Measurements from ENCODE around the gene COPS9.

COPS9 gene

GRCh38 chr2:240179941-240180666 lies 44.0 kb upstream of the COPS9 start:
- CTCF ChIA-PET, result no interaction called here
- Histone ChIP-seq H3K4me3 (ENCODE audit: control insufficient read depth in 1 of 7, extremely low read depth in 1 of 7, insufficient read depth in 4 of 7, low read depth in 2 of 7, low read length in 6 of 7) (no peak overlapping the region), H3K9me3 (ENCODE audit: control extremely low read depth in 1 of 5, control insufficient read depth in 4 of 5, insufficient read depth in 2 of 5, low read depth in 1 of 5, low read length in 4 of 5) (no peaks in the 10 kb centered on the region), H3K27ac (ENCODE audit: insufficient read depth in 1 of 2, low read depth in 1 of 2, low read length in 2 of 2, poor library complexity in 1 of 2, severe bottlenecking in 2 of 2) (no peak overlapping the region), H3K36me3 (ENCODE audit: control insufficient read depth in 4 of 4, insufficient read depth in 4 of 4, low read length in 3 of 4) (no peaks in the 10 kb centered on the region), H3K27me3 (replicated peaks in 2 of 5; ENCODE audit: control insufficient read depth in 4 of 5, insufficient read depth in 5 of 5, low read length in 4 of 5) (peaks cover 2 to 31% (median 4%) of the 10 kb centered on the region in 5 experiments), H3K4me1 (ENCODE audit: control extremely low read depth in 1 of 4, control insufficient read depth in 4 of 4, insufficient read depth in 4 of 4, low read length in 3 of 4) (no peaks in the 10 kb centered on the region)
- WGBS (ENCODE audit: insufficient coverage), result 82% methylated on average over 8 of the region's 8 CpGs
- POLR2A ChIA-PET, result no interaction called here
- no peak for DNase-seq

GRCh38 chr2:240179186-240179815 lies 43.2 kb upstream of the COPS9 start:
- peaks cover 0 to 34% (median 4%) of the 10 kb centered on the region in 5 experiments for H3K27me3 ChIP-seq (replicated peaks in 2 of 5; ENCODE audit: control insufficient read depth in 4 of 5, insufficient read depth in 5 of 5, low read length in 4 of 5)
- no peak for DNase-seq
- H3K36me3 ChIP-seq (ENCODE audit: control insufficient read depth in 4 of 4, insufficient read depth in 4 of 4, low read length in 3 of 4), result no peaks in the 10 kb centered on the region
- H3K27ac ChIP-seq (ENCODE audit: insufficient read depth in 1 of 2, low read depth in 1 of 2, low read length in 2 of 2, poor library complexity in 1 of 2, severe bottlenecking in 2 of 2), result no peak overlapping the region
- no peak overlapping the region for H3K4me3 ChIP-seq (ENCODE audit: control insufficient read depth in 1 of 7, extremely low read depth in 1 of 7, insufficient read depth in 4 of 7, low read depth in 2 of 7, low read length in 6 of 7)
- H3K9me3 ChIP-seq (ENCODE audit: control extremely low read depth in 1 of 5, control insufficient read depth in 4 of 5, insufficient read depth in 2 of 5, low read depth in 1 of 5, low read length in 4 of 5), result no peaks in the 10 kb centered on the region
- POLR2A ChIA-PET, result no interaction called here
- H3K4me1 ChIP-seq (ENCODE audit: control extremely low read depth in 1 of 4, control insufficient read depth in 4 of 4, insufficient read depth in 4 of 4, low read length in 3 of 4), result no peaks in the 10 kb centered on the region
- 94% methylated on average over 11 of the region's 11 CpGs for WGBS (ENCODE audit: insufficient coverage)
- CTCF ChIA-PET, result no interaction called here

GRCh38 chr2:240178564-240178963 lies 42.5 kb upstream of the COPS9 start:
- no peak for DNase-seq
- POLR2A ChIA-PET, result no interaction called here
- Histone ChIP-seq H3K9me3 (ENCODE audit: control extremely low read depth in 1 of 5, control insufficient read depth in 4 of 5, insufficient read depth in 2 of 5, low read depth in 1 of 5, low read length in 4 of 5) (no peaks in the 10 kb centered on the region), H3K27ac (ENCODE audit: insufficient read depth in 1 of 2, low read depth in 1 of 2, low read length in 2 of 2, poor library complexity in 1 of 2, severe bottlenecking in 2 of 2) (no peak overlapping the region), H3K4me1 (ENCODE audit: control extremely low read depth in 1 of 4, control insufficient read depth in 4 of 4, insufficient read depth in 4 of 4, low read length in 3 of 4) (no peaks in the 10 kb centered on the region), H3K27me3 (replicated peaks in 2 of 5; ENCODE audit: control insufficient read depth in 4 of 5, insufficient read depth in 5 of 5, low read length in 4 of 5) (peaks cover 0 to 36% (median 5%) of the 10 kb centered on the region in 5 experiments), H3K4me3 (ENCODE audit: control insufficient read depth in 1 of 7, extremely low read depth in 1 of 7, insufficient read depth in 4 of 7, low read depth in 2 of 7, low read length in 6 of 7) (no peak overlapping the region), H3K36me3 (ENCODE audit: control insufficient read depth in 4 of 4, insufficient read depth in 4 of 4, low read length in 3 of 4) (no peaks in the 10 kb centered on the region)
- 87% methylated on average over 3 of the region's 3 CpGs for WGBS (ENCODE audit: insufficient coverage)
- CTCF ChIA-PET, result no interaction called here

- H3K4me3 ChIP-seq (ENCODE audit: control insufficient read depth in 1 of 7, extremely low read depth in 1 of 7, insufficient read depth in 4 of 7, low read depth in 2 of 7, low read length in 6 of 7), result no peak overlapping the region
- H3K27ac ChIP-seq (ENCODE audit: insufficient read depth in 1 of 2, low read depth in 1 of 2, low read length in 2 of 2, poor library complexity in 1 of 2, severe bottlenecking in 2 of 2), result no peak overlapping the region
- ChIA-PET POLR2A (no interaction called here), CTCF (no interaction called here)
- H3K36me3 ChIP-seq (ENCODE audit: control insufficient read depth in 4 of 4, insufficient read depth in 4 of 4, low read length in 3 of 4), result no peaks in the 10 kb centered on the region
- 91% methylated on average over 7 of the region's 7 CpGs for WGBS (ENCODE audit: insufficient coverage)
- no peaks in the 10 kb centered on the region for H3K4me1 ChIP-seq (ENCODE audit: control extremely low read depth in 1 of 4, control insufficient read depth in 4 of 4, insufficient read depth in 4 of 4, low read length in 3 of 4)
- H3K9me3 ChIP-seq (ENCODE audit: control extremely low read depth in 1 of 5, control insufficient read depth in 4 of 5, insufficient read depth in 2 of 5, low read depth in 1 of 5, low read length in 4 of 5), result no peaks in the 10 kb centered on the region
- H3K27me3 ChIP-seq (replicated peaks in 2 of 5; ENCODE audit: control insufficient read depth in 4 of 5, insufficient read depth in 5 of 5, low read length in 4 of 5), result peaks cover 0 to 19% (median 8%) of the 10 kb centered on the region in 5 experiments
- DNase-seq, result no peak
These were observed 38.4 kb upstream of the COPS9 start for GRCh38 chr2:240174496-240174895.

GRCh38 chr2:240172071-240172895 lies 36.2 kb upstream of the COPS9 start:
- Histone ChIP-seq H3K9me3 (ENCODE audit: control extremely low read depth in 1 of 5, control insufficient read depth in 4 of 5, insufficient read depth in 2 of 5, low read depth in 1 of 5, low read length in 4 of 5) (no peaks in the 10 kb centered on the region), H3K4me1 (ENCODE audit: control extremely low read depth in 1 of 4, control insufficient read depth in 4 of 4, insufficient read depth in 4 of 4, low read length in 3 of 4) (no peaks in the 10 kb centered on the region), H3K4me3 (ENCODE audit: control insufficient read depth in 1 of 7, extremely low read depth in 1 of 7, insufficient read depth in 4 of 7, low read depth in 2 of 7, low read length in 6 of 7) (no peak overlapping the region), H3K27me3 (replicated peaks in 2 of 5; ENCODE audit: control insufficient read depth in 4 of 5, insufficient read depth in 5 of 5, low read length in 4 of 5) (peaks cover 0 to 13% (median 5%) of the 10 kb centered on the region in 5 experiments), H3K27ac (ENCODE audit: insufficient read depth in 1 of 2, low read depth in 1 of 2, low read length in 2 of 2, poor library complexity in 1 of 2, severe bottlenecking in 2 of 2) (no peak overlapping the region), H3K36me3 (ENCODE audit: control insufficient read depth in 4 of 4, insufficient read depth in 4 of 4, low read length in 3 of 4) (no peaks in the 10 kb centered on the region)
- no peak for DNase-seq
- ChIA-PET CTCF (interaction anchor here (0.6 kb wide), 1 partner anchor 242 kb away, joined by 4 read pairs; no protein-coding TSS in a partner anchor), POLR2A (no interaction called here)
- 92% methylated on average over 9 of the region's 13 CpGs for WGBS (ENCODE audit: insufficient coverage)

GRCh38 chr2:240170883-240171282 lies 34.8 kb upstream of the COPS9 start:
- Histone ChIP-seq H3K27me3 (replicated peaks in 2 of 5; ENCODE audit: control insufficient read depth in 4 of 5, insufficient read depth in 5 of 5, low read length in 4 of 5) (peaks cover 0 to 11% (median 5%) of the 10 kb centered on the region in 5 experiments), H3K27ac (ENCODE audit: insufficient read depth in 1 of 2, low read depth in 1 of 2, low read length in 2 of 2, poor library complexity in 1 of 2, severe bottlenecking in 2 of 2) (no peak overlapping the region), H3K4me3 (ENCODE audit: control insufficient read depth in 1 of 7, extremely low read depth in 1 of 7, insufficient read depth in 4 of 7, low read depth in 2 of 7, low read length in 6 of 7) (no peak overlapping the region), H3K36me3 (ENCODE audit: control insufficient read depth in 4 of 4, insufficient read depth in 4 of 4, low read length in 3 of 4) (no peaks in the 10 kb centered on the region), H3K4me1 (ENCODE audit: control extremely low read depth in 1 of 4, control insufficient read depth in 4 of 4, insufficient read depth in 4 of 4, low read length in 3 of 4) (no peaks in the 10 kb centered on the region), H3K9me3 (ENCODE audit: control extremely low read depth in 1 of 5, control insufficient read depth in 4 of 5, insufficient read depth in 2 of 5, low read depth in 1 of 5, low read length in 4 of 5) (peaks cover 0 to 1% (median 0%) of the 10 kb centered on the region in 5 experiments)
- no peak for DNase-seq
- POLR2A ChIA-PET, result no interaction called here
- CTCF ChIA-PET, result no interaction called here
- 88% methylated on average over 1 of the region's 3 CpGs for WGBS (ENCODE audit: insufficient coverage)

GRCh38 chr2:240170354-240170735 lies 34.2 kb upstream of the COPS9 start:
- Histone ChIP-seq H3K27me3 (replicated peaks in 2 of 5; ENCODE audit: control insufficient read depth in 4 of 5, insufficient read depth in 5 of 5, low read length in 4 of 5) (peaks cover 0 to 9% (median 5%) of the 10 kb centered on the region in 5 experiments), H3K4me1 (ENCODE audit: control extremely low read depth in 1 of 4, control insufficient read depth in 4 of 4, insufficient read depth in 4 of 4, low read length in 3 of 4) (no peaks in the 10 kb centered on the region), H3K36me3 (ENCODE audit: control insufficient read depth in 4 of 4, insufficient read depth in 4 of 4, low read length in 3 of 4) (no peaks in the 10 kb centered on the region), H3K27ac (ENCODE audit: insufficient read depth in 1 of 2, low read depth in 1 of 2, low read length in 2 of 2, poor library complexity in 1 of 2, severe bottlenecking in 2 of 2) (no peak overlapping the region), H3K9me3 (ENCODE audit: control extremely low read depth in 1 of 5, control insufficient read depth in 4 of 5, insufficient read depth in 2 of 5, low read depth in 1 of 5, low read length in 4 of 5) (peaks cover 0 to 5% (median 0%) of the 10 kb centered on the region in 5 experiments), H3K4me3 (ENCODE audit: control insufficient read depth in 1 of 7, extremely low read depth in 1 of 7, insufficient read depth in 4 of 7, low read depth in 2 of 7, low read length in 6 of 7) (no peak overlapping the region)
- CTCF ChIA-PET, result no interaction called here
- no peak for DNase-seq
- 80% methylated on average over 4 of the region's 6 CpGs for WGBS (ENCODE audit: insufficient coverage)
- POLR2A ChIA-PET, result no interaction called here

Data from common myeloid progenitor, CD34-positive (primary cell).